GM19438 (cell line): ENCODE data around the gene SAP30BP.

ENCODE experiments used
- ATAC-seq: cut with Tn5 transposase; IDR thresholded peaks from one replicate; pipeline ENCODE4 v1.9.1; 2021; ENCODE audit warnings: low read depth; ENCODE audit not compliant: unreplicated experiment

SAP30BP gene

DNA sequence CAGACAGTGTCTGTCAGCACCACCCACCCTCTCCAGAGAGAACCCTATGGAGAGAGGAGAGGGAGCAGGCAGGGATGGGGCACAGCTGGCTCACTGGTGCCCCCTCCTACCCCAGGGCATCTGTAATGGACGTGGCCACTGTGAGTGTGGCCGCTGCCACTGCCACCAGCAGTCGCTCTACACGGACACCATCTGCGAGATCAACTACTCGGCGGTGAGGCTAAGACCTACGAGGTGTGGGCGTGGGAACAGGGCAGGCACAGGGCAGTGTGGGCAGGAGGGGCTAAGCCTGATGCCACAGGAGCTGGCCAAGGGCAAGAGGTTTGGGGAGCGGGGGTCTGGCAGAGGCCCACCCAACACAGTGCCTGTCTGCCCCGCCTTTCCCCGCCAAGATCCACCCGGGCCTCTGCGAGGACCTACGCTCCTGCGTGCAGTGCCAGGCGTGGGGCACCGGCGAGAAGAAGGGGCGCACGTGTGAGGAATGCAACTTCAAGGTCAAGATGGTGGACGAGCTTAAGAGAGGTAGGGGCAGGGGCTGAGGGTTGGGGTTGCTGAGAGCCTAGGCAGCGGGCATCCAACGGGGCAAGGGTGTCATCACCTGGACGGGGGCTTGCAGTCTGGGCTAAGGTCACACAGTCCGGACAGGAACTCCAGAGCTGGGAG lies 69.2 kb downstream of the SAP30BP start:
- no peak for ATAC-seq

DNA sequence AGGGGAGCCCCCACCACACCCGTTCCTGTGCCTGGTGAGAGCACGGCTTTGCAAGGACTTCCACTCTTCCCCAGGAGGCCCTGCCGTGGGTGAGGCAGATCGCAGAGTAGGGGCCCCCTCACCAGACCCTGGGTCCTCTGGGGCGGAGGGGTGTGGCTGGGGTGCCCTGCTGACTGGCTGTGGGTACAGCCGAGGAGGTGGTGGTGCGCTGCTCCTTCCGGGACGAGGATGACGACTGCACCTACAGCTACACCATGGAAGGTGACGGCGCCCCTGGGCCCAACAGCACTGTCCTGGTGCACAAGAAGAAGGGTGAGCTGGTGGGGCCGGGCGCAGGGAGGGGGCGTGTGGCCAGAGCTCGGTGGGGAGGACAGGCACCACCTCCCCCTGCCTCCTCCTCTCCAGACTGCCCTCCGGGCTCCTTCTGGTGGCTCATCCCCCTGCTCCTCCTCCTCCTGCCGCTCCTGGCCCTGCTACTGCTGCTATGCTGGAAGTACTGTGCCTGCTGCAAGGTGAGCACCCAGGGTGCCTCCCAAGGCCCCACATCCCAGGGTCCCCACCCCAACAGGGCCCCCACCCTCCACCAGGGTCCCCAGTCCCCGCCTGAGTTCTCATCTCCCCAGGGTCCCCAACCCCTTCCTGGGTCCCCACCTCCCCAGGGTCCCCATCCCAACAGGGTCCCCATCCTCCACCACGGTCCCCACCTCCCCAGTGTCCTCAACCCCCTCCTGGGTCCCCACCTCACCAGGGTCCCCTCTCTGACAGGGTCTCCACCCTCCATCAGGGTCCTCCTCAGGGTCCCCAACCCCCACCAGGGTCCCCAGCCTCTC lies 70.2 kb downstream of the SAP30BP start:
- no peak for ATAC-seq

DNA sequence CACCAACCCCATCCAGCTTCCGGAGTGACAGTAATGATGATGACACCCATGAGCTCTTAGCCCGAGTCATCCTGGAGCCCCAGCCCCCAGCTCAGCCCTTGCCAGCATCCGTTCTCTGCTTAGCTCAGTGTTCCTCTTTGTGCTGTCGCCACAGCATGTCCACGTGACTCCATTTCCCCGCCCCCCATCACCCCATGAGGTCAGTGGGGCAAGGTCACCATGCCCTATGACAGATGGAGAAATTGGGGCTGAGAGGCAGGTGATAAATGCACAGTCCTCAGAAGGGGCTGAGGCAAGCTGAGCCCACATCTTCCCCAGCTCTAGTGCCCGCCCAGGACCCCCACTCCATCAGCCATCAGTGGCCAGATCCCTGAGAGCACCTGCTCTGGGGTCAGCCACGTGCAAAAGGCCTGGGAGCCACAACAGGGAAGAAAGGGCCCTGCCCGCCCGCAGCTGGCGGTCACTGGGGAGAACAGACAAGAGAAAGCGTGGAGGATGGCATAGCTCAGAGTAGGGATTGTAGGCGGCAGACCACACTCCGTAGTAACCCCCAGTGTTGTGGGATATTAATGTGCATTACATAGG lies 71.2 kb downstream of the SAP30BP start:
- ATAC-seq: no peak

DNA sequence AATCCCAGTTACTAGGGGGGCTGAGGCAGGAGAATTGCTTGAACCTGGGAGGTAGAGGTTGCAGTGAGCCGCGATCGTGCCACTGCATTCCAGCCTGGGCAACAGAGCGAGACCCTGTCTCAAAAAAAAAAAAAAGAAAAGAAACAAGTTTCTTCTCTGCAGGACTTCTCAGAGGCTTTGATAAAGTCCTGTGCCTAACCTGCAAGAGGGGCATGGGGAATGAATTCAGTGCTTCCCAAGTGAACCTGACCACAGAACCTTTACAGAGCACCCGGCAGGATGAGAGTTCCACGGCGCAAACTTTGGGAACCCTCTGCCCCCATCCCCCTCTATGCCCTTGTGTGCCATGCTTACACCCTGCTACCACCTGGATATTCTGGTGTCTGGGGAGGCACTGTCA lies 72.0 kb downstream of the SAP30BP start:
- ATAC-seq: no peak

DNA sequence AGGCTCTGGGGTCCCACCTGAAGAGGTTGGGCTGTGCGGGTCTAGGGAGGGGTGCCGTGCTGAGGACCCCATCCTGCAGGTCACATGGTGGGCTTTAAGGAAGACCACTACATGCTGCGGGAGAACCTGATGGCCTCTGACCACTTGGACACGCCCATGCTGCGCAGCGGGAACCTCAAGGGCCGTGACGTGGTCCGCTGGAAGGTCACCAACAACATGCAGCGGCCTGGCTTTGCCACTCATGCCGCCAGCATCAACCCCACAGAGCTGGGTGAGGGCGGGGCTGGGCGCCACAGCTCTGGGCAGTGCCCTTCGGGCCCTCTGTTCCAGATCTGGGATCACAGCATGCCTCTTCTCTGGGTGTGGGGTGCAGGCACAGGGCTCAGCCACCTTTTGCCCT lies 72.7 kb downstream of the SAP30BP start:
- ATAC-seq: no peak

DNA sequence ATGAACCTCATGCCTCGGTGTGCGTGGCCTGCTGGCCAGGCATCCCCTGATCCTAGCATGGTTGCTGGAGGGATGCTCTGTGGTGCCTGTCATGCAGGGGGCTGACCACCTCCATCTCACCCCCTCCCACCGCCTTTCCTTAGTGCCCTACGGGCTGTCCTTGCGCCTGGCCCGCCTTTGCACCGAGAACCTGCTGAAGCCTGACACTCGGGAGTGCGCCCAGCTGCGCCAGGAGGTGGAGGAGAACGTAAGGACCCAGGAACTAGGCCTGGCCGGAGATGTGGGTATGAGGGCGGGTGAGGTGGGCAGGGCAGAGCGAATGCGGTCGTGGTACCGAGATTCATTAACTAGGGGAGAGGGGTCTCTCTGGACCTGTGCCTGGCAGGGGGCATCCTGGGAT lies 73.1 kb downstream of the SAP30BP start:
- no peak for ATAC-seq

DNA sequence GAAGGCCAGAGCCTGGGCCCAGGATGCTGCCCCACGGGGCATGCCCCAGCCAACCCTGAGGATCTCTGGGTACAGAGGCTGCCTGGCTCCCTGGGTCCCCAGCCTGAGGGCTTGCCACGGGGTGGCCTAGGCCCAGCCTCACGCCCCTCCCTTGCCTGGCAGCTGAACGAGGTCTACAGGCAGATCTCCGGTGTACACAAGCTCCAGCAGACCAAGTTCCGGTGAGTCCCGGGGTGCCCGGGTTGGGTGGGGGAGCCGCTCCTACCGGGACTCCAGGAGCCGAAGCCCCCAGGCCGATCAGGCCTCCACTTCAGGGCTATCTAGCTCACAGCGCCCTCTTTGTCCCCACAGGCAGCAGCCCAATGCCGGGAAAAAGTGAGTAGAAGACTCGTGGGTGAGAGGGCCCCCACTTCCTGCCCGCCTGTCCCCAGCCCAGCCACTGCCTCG lies 73.5 kb downstream of the SAP30BP start:
- no peak for ATAC-seq

DNA sequence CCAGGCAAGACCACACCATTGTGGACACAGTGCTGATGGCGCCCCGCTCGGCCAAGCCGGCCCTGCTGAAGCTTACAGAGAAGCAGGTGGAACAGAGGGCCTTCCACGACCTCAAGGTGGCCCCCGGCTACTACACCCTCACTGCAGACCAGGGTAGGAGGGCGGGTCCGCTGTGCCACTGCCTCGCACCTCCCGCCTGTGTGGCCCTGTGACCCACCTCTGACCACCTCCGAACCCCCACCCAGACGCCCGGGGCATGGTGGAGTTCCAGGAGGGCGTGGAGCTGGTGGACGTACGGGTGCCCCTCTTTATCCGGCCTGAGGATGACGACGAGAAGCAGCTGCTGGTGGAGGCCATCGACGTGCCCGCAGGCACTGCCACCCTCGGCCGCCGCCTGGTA lies 75.2 kb downstream of the SAP30BP start:
- no peak for ATAC-seq

DNA sequence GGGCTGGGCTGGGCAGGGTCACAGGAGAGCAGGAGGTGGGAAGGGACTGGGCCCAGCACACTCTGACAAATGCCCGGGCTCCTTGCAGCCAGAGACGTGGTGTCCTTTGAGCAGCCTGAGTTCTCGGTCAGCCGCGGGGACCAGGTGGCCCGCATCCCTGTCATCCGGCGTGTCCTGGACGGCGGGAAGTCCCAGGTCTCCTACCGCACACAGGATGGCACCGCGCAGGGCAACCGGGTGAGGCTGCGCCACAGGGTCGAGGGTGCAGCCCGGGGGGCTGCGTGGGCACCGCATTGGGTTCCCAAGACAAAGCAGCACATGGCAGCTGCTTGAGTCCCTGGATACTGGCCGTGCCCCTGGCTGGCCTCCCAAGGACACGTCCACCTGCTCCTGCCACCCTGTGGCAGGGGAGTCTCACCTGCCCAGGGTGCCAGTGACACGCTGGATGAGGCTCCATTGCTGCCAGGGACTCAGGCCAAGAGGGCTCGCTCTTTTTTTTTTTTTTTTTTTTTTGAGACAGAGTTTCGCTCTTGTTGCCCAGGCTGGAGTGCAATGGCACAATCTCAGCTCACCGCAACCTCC lies 76.6 kb downstream of the SAP30BP start:
- no peak for ATAC-seq

DNA sequence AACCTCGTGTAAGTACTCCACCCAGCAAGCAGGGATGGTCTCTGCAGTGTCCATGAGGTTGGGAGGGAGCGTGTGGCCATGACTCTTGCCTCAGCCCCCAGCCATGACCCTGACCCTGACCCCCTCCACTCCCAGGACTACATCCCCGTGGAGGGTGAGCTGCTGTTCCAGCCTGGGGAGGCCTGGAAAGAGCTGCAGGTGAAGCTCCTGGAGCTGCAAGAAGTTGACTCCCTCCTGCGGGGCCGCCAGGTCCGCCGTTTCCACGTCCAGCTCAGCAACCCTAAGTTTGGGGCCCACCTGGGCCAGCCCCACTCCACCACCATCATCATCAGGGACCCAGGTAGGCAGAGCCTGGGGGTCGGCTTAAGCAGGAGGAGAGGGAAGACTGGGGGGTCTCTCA lies 81.6 kb downstream of the SAP30BP start:
- ATAC-seq: no peak

DNA sequence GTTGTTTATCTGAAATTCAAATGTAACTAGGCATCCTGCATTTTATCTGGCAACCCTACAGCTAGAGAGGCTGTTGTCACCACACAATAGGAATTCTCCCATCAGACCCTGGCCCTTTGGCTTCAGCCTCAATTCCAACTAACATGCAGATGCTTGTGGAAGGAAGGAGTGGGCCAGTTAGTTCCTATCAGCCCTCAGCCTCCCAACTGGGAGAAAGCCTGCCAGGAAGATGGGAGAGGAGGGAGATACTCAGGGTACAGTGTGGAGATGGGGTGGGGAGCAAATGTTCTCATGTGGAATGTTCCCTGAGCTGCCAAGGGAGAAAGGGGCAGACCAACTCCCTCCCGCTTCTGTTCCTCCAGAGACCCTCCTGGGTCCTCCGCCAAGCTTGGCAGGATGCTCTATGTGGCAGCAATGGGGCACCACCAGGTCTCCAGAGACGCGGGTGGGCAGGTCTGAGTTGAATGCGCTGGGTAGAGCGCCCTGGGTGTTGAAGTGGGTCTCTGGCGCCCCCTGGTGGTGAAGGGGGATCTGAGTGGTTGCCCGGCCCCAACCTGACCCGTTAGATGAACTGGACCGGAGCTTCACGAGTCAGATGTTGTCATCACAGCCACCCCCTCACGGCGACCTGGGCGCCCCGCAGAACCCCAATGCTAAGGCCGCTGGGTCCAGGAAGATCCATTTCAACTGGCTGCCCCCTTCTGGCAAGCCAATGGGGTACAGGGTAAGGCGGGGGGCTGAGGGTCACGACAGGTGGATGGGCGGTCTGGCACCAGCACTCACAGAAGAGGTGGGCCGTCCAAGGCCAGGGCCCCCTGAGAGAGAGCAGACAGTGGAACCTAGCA lies 82.6 kb downstream of the SAP30BP start:
- no peak for ATAC-seq

DNA sequence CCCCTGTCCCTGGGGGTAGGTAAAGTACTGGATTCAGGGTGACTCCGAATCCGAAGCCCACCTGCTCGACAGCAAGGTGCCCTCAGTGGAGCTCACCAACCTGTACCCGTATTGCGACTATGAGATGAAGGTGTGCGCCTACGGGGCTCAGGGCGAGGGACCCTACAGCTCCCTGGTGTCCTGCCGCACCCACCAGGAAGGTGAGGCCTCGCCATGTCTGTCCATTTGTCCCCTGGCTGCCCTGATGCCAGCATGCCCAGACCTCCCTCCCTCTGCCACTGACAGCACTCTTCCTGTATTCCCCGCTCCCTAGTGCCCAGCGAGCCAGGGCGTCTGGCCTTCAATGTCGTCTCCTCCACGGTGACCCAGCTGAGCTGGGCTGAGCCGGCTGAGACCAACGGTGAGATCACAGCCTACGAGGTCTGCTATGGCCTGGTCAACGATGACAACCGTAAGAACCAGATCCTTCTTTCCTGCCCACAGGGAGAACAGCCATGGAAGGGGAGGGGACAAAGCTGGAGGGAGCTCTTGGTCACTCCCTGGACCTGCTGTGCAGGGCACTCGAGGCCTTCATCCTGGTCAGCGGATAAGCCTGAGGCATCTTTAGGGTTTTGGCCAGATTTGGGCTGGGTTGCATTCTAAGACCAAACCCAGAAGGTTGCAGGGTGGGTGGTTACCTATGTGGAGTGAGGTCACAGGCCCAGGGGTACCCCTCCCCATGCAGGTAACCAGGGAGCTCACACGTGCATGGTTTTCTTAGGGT lies 83.7 kb downstream of the SAP30BP start:
- ATAC-seq: no peak

DNA sequence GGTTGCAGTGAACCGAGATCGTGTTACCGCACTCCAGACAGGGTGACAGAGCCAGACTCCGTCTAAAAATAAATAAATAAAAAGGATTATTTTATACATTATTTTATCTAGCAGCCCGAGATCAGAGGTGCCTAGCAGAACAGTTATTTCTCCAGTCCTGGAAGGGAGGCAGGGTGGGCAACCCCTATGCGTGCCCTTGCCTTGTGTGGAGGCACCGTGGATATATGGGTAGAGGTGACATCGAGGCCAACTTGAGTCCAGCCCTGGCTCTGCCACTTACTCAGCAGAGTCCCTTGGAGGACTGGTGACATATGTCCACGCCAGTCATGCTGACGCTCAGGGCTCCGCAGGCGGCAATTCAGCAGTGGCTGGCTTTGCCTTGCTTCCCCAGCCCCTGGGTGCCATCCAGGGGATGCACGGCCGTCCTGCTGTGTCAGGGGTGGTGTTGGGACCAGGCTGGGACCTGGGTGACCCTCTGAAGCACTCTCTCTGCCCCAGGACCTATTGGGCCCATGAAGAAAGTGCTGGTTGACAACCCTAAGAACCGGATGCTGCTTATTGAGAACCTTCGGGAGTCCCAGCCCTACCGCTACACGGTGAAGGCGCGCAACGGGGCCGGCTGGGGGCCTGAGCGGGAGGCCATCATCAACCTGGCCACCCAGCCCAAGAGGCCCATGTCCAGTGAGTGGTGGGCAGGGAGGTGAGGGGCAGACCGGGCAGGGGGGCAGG lies 84.7 kb downstream of the SAP30BP start:
- ATAC-seq: no peak

DNA sequence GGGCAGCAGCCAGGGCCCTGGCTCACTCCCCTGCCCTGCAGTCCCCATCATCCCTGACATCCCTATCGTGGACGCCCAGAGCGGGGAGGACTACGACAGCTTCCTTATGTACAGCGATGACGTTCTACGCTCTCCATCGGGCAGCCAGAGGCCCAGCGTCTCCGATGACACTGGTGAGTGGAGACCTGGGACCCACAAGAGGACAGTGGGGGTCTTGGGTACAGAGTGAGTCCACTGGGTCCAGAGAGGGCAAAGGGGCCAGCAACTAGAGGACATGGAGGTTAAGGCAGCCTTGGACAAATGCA lies 85.2 kb downstream of the SAP30BP start:
- ATAC-seq: no peak

DNA sequence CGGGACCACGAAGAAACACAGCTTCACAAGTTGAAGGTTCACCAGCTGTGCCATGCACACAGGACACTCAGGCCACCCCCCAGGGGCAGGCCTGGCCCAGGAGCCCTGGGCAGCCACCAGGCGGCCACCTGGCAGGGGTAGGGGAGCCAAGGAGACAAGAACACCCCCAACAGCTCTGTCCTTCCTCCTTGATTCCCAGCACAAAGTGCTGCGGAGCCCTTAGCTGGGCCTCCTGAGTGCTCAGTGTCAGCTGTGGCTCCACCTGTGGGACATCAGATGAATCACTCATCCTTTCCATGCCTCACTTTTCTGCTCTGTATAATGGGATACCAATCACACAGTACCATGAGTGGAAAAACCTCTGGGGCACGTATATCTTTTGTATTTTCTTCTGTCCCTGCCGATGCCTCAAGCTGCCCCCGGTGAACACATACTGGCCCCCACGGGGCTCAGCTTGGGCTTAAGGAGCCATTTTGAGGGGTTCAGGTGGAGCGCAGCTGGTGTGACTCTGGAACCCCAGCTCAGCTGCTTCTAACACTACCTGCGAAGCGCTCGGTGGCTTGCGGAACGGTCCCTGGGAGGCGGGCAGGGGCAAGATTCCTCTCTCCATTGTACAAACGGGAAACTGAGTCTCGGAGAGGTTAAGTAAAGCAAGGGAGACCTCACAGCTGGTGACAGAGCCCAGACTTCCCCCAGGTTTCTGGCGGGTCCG lies 85.8 kb downstream of the SAP30BP start:
- ATAC-seq: no peak

DNA sequence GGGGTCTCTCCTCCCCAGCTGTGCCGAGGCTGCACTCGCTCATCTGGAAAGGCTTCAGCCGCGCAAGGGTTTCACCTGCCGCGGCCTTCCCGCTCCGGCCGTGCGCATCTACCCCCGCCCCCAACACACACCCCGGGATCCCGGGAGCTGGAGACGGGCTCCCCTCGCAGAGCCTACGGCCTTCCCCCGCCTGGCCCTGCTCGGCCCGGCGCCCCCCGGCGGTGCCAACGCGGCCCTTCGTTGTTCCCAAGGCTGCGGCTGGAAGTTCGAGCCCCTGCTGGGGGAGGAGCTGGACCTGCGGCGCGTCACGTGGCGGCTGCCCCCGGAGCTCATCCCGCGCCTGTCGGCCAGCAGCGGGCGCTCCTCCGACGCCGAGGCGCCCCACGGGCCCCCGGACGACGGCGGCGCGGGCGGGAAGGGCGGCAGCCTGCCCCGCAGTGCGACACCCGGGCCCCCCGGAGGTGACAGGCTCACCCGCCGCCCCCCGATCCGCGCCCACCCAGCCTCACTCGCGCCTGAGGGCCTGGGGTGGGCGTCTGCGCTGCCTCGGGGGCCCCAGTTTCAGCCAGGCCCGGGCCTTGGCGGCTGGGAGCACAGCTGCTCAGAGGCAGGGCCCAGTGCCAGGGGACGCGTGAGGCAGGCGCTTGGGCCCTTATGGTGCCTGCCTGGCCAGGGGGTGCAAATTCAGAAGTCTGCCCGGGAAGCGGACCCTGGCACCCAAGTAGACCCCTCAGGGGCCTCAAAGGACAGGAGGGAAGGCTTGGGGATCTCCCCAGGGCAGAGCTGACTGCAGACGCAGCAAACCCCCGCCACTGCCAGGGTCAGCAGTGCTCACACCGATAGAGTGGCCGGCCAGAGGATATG lies 86.6 kb downstream of the SAP30BP start:
- no peak for ATAC-seq

DNA sequence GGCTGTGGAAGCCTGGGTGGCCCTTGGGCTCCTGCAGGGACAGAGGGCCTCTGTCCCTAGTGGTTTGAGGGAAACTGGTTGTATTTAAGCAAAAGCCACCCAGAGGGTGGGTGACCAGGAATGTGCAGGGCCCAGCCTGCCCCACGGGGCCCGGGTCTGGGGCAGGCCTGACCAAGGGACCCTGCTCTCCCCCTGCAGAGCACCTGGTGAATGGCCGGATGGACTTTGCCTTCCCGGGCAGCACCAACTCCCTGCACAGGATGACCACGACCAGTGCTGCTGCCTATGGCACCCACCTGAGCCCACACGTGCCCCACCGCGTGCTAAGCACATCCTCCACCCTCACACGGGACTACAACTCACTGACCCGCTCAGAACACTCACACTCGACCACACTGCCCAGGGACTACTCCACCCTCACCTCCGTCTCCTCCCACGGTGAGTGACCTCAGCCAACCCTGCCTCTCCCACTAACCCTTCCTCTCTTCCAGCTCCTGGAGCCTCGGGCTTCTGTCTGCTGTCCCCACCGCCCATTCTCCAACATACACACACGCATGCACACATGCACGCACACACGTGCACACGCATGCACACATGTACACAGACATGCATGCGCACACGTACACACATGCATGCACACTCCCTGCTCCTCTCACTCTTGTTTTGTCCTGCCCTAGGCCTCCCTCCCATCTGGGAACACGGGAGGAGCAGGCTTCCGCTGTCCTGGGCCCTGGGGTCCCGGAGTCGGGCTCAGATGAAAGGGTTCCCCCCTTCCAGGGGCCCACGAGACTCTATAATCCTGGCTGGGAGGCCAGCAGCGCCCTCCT lies 87.5 kb downstream of the SAP30BP start:
- no peak for ATAC-seq
